NCI-H2029 treated with DMSO at 0.1 percent for 48 hours (cell line): ENCODE results near the gene MYCBPAP.

ENCODE experiments used
- DNase-seq: peaks from one replicate; lab custom pipeline; 2025; lab: John Stamatoyannopoulos, UW

Gene MYCBPAP

DNA sequence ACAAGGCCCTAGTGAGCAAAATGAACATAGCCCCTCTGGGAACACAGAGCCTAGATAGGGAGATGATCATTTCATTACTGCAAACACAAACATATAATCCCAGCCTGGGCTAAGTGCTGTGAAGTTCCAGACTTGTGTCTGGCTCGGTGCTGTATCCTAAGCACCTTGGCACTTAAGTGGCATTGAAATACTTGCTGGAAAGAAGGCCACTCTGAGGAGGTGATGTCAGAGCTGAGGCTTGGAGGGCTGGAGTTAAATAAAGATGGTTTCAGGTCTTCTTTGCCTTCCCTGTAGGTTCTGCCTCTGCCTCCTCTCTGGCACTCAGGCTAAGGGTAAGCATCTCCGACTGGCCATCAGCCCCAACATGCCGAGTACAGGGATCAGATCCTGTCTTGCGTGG lies 49.9 kb downstream of the MYCBPAP start:
- no peak for DNase-seq

- DNase-seq: no peak
These were observed 50.3 kb downstream of the MYCBPAP start for GRCh38 chr17:50558581-50558940.

GRCh38 chr17:50558941-50559614 lies 50.8 kb downstream of the MYCBPAP start:
- no peak for DNase-seq

DNA sequence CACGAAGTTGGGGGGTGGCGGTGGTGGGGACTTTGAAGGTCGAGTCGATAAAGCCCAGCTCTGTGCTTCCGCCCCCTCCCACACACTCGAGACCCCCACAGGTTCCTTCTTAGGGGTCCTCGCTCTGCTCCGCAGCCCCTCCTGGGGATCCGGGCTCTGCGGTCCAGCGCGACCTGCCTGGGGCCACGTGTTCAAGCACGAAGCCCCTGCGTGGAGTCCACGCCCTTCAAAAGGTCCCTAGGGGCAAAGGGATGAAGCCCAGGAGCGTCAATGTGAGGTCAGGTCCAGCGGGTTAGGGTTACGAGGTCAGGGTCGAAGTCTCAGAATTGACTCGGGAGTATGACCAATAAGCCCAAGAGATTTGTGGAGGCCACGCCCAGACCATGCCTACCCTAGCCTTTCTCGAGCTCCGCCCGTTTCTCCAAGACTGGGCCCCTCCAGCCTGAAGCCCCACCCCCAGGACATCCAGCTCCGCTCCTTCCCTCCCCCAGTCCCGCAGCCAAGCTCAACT lies 51.5 kb downstream of the MYCBPAP start:
- DNase-seq: no peak

DNA sequence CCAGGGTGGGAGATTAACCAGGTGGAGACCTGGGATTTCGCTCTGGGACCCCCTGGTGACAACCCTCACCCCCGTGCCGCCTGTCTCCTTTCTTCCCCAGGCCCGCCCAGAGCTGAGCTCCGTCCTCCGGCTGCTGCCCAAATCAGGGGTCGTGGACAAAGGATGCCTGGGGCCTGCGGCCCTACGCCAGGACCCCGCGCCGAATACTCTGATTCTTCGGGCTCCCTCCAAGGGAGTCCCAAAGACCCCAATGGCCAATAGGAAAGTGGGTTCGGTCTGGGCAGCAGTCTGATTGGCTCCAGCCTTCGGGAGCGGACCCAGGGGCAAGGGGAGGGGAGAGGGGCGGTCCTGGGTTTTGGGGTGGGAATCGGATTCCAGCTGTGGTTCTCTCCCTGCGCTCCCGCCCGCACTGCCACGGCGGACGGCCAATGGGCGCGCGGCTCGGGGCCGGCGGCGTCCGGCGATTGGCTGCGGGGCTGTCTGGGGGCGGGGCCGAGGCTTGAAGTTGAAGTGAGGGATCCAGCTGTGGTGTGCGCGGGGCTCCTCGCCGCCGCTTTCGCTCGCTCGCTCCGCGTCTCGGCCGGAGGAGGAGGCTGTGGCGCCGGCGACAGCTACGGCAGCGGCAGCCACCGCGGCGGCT lies 52.1 kb downstream of the MYCBPAP start, which contains the start of gene CACNA1G:
TSS of gene CACNA1G (plus strand) at position 531 of the 640 bp plus-strand sequence. CDS start 745 bp downstream, outside the sequence.
- peak; percentile 44 for DNase-seq

DNA sequence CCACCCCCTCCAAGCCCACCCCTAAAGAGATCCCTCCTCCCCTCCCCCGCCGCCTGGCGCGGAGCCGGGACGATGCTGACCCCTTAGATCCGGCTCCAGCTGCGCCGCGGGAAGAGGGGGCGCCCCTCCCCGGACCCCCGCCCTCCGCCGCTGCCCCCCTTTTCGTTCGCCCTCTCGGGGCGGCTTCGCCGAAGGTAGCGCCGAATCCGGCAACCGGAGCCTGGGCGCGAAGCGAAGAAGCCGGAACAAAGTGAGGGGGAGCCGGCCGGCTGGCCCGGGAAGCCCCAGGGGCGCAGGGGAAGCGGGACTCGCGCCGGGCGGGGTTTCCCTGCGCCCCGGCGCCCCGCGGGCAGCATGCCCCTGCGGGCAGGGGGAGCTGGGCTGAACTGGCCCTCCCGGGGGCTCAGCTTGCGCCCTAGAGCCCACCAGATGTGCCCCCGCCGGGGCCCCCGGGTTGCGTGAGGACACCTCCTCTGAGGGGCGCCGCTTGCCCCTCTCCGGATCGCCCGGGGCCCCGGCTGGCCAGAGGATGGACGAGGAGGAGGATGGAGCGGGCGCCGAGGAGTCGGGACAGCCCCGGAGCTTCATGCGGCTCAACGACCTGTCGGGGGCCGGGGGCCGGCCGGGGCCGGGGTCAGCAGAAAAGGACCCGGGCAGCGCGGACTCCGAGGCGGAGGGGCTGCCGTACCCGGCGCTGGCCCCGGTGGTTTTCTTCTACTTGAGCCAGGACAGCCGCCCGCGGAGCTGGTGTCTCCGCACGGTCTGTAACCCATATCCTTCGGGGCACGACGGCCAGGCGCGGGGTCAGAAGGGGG lies 52.9 kb downstream of the MYCBPAP start:
- DNase-seq: no peak

- no peak for DNase-seq
These were observed 53.5 kb downstream of the MYCBPAP start for GRCh38 chr17:50561746-50562141.

DNA sequence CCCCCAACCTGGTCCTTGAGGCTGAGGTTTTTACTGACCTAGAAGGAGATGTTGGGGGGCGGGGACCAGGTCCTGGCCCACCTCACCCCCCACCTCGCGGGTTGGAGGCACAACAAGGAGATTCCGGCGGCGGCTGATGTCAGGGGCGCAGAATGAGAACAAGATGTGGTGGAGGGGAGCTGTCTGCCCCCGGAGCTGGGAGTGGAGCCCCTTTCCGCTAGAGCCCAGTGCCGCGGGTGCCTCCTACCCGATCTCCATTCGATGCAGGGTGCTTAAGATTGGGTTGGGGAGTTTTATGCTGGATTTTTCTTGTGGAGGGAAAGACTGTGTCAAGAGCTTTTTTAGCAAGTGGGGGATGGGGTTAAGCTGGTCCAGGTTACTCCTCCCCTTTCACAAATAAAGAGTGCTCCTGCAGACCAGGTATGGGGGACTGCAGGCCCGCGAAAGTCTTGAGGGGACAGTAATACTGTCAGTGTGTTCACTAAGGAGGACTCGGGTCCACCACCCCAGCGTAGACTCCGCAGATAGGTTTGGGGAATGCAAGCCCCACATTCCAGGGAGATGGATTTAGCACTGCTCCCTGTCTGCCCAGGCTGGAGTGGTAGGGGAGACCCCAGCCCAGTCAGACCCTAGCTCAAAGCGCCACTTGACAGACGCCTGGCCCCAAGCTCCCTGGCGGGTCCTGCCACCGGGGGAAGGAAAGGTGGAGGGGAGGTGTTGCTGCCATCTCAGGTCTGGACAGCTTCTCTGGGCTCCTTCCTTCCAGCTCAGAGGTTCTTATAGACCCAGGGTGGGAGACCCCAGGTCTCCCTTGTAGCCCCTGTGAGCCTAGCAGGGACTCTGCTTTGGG lies 54.2 kb downstream of the MYCBPAP start:
- no peak for DNase-seq

GRCh38 chr17:50563092-50563511 lies 54.9 kb downstream of the MYCBPAP start:
- DNase-seq: no peak

GRCh38 chr17:50564916-50565315 lies 56.7 kb downstream of the MYCBPAP start:
- DNase-seq: no peak

DNA sequence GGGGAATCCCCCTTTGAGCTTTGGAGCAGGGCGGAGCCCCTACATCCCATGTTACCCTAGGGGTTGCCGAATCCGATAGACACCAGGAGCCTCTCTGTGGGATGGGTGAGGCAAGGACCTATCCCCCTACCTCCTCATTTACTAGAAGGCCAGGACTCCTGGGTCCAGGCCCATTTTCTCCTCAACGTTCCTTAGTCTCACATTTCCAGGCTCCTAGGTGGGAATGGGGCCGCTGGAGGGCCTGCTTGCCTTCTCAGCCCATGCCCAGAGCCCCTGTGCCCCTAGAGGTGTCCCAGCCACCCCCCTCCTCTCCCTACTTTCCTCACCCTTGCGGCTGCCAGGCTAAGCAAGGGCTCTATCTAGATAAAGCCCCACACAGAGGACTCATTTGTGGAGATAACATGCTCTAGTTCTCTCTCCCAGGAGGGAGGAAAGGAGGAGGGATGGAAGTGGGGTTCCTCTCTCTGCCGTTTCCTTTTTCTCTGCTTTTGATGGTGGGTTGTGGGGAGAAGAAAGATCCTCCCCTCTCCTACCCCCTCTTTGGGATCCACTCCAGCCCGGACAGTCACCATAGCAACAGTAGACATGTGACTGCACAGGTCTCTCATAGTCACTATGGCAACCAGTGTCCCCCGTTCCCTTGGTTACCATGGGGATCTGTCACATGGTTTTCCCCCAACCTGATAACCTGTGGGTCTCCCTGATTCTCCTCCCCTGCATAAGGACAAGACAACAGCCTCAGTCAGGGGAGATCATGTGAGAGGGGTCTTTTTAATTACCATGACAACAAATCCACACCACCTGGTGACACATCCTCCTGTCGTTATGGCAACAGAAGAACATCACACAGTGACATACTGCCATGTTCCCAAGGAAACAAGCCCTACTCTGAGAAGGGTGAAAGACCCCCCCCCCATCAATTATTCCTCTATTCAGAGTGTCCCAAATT lies 57.4 kb downstream of the MYCBPAP start:
- no peak for DNase-seq

DNA sequence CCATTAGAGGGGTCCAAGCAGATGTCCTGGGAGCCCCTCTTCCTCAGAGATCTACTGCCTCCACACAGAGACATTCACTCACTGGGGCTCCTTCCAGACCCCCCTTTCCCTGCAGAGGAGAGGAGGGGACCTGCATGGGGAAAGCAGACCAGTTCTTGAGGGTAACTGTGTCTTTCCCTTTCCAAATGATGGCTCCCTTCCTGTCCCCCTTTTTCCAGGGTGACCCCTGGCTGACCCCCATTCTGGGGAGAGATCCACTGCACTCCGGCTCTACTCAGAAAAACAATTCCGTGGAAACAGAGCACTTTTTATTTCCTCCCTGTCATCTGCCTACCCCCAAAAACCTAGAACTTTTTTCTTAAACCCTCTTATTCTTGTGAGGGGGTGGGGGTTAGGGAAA lies 58.6 kb downstream of the MYCBPAP start:
- no peak for DNase-seq

- no peak for DNase-seq
These were observed 60.4 kb downstream of the MYCBPAP start for GRCh38 chr17:50568659-50569058.

DNA sequence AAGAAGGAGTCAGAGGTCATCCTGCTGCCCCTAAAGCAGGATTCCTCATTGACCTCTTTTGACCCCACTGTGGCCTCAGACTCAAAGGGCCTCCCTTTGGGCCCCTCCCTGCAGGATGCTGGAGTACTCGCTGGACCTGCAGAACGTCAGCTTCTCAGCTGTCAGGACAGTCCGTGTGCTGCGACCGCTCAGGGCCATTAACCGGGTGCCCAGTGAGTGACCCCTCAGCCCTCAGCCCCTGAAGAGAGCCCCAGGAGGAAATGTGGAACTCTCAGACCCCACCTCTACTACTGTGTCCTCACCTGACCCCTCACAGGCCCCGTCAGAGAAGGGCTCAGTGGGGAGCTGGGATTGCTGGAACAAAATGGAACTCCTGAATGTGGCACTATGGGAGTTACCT lies 61.4 kb downstream of the MYCBPAP start:
- no peak for DNase-seq

DNA sequence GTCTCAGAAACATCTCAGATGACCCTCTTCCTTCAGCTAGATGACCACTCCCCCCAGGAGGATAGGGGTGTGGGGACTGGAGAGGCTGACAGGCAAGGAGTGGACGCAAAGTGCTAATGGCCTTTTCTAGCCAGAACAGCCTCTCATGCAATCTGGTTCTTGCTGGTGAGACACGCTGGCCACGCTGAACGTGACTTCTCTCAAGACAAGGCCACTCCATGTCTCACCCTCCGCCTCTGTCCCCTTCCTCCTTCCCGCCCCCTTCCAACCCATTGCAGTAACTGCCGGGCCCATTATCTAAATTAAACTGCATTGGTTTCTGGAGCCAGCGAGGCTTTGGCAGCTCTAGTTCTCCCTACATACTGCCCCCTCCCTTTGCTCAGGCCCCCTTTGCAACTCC lies 61.8 kb downstream of the MYCBPAP start:
- DNase-seq: no peak

DNA sequence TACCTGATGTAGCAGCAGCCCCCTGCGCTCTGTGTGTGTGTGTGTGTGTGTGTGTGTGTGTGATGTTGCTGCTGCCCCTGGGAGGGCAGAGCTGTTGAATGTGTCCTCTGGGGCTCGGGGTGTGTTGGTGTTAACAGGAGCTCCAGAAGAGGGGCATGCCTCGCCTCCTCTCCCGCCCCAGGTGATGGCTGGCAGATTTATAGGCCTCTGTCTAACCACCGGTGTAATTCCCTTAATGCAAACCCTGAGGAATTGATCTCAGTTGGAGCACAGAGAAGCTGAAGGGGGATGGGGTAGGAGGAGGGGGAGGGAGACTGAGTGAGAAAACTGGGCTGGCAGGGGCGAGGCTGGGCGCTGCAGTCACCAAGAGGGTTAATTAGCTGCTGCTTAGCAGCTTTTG lies 62.3 kb downstream of the MYCBPAP start:
- no peak for DNase-seq

GRCh38 chr17:50571681-50572080 lies 63.4 kb downstream of the MYCBPAP start:
- DNase-seq: no peak

DNA sequence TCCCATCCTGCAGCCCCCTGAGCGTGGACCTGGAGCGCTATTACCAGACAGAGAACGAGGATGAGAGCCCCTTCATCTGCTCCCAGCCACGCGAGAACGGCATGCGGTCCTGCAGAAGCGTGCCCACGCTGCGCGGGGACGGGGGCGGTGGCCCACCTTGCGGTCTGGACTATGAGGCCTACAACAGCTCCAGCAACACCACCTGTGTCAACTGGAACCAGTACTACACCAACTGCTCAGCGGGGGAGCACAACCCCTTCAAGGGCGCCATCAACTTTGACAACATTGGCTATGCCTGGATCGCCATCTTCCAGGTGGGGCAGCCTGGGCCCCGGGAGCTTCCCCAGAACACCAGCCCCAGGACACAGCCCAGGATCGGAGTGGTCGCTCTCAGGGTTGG lies 64.3 kb downstream of the MYCBPAP start:
- no peak for DNase-seq

GRCh38 chr17:50573866-50574611 lies 65.8 kb downstream of the MYCBPAP start:
- no peak for DNase-seq
